MM.1S (cell line): ENCODE measurements around the gene LRMDA.

Experiments
- DNase-seq: peaks from one replicate; pipeline ENCODE4 v3.0.0-alpha.2; 2015
- H2AFZ ChIP-seq: fragments of 300-600 bp; sonication (generic); 2 replicates; pipeline ENCODE4 v1.6.0; 2016; ENCODE audit warnings: antibody characterized with exemption, low read length
- H3F3A ChIP-seq: fragments of 300-600 bp; sonication (generic); 2 replicates; pipeline ENCODE4 v1.6.1; 2016; ENCODE audit warnings: mild to moderate bottlenecking, antibody characterized with exemption, low read length, moderate library complexity, mixed read lengths; ENCODE audit not compliant: insufficient read depth
- H3K27ac ChIP-seq: fragments of 300-600 bp; sonication (generic); 2 replicates; pipeline ENCODE4 v1.5.1; 2016; ENCODE audit warnings: mild to moderate bottlenecking, low read length
- H3K27me3 ChIP-seq: fragments of 300-600 bp; sonication (generic); replicated peaks from 2 replicates; pipeline ENCODE4 v1.6.0; 2016; ENCODE audit warnings: low read length; ENCODE audit not compliant: insufficient read depth
- H3K36me3 ChIP-seq: fragments of 300-600 bp; sonication (generic); replicated peaks from 2 replicates; pipeline ENCODE4 v1.6.1; 2016; ENCODE audit warnings: mild to moderate bottlenecking, low read length, mixed read lengths; ENCODE audit not compliant: insufficient read depth
- H3K4me1 ChIP-seq: fragments of 300-600 bp; sonication (generic); 2 replicates; pipeline ENCODE4 v1.6.1; 2016; ENCODE audit warnings: low read length, mixed read lengths
- H3K4me2 ChIP-seq: fragments of 300-600 bp; sonication (generic); 2 replicates; pipeline ENCODE4 v1.6.0; 2016; ENCODE audit warnings: low read depth, low read length
- H3K4me3 ChIP-seq: fragments of 300-600 bp; sonication (generic); 2 replicates; pipeline ENCODE4 v1.5.1; 2016; ENCODE audit warnings: low read length, mixed read lengths
- H3K79me2 ChIP-seq: fragments of 300-600 bp; sonication (generic); 2 replicates; pipeline ENCODE4 v1.6.1; 2016; ENCODE audit warnings: mixed run types, low read length, mixed read lengths
- H3K9ac ChIP-seq: fragments of 300-600 bp; sonication (generic); 2 replicates; pipeline ENCODE4 v1.6.1; 2016; ENCODE audit warnings: low read length, mixed read lengths
- H3K9me2 ChIP-seq: fragments of 300-600 bp; sonication (generic); replicated peaks from 2 replicates; pipeline ENCODE4 v1.6.1; 2016; ENCODE audit warnings: mild to moderate bottlenecking, low read length, mixed read lengths; ENCODE audit not compliant: insufficient read depth
- H3K9me3 ChIP-seq: fragments of 300-600 bp; sonication (generic); replicated peaks from 2 replicates; pipeline ENCODE4 v1.6.1; 2016; ENCODE audit warnings: mild to moderate bottlenecking, low read length, mixed read lengths; ENCODE audit not compliant: insufficient read depth
- H4K20me1 ChIP-seq: fragments of 300-600 bp; sonication (generic); 2 replicates; pipeline ENCODE4 v1.6.1; 2016; ENCODE audit warnings: mild to moderate bottlenecking, low read length, moderate library complexity, mixed read lengths; ENCODE audit not compliant: insufficient read depth
- CTCF ChIP-seq: fragments of 300-600 bp; sonication (generic); IDR thresholded peaks from 2 replicates; pipeline ENCODE4 v1.5.1; 2016; ENCODE audit warnings: antibody characterized with exemption, low read length, mixed read lengths
- EZH2 ChIP-seq: fragments of 300-600 bp; sonication (generic); optimal IDR thresholded peaks from 2 replicates; pipeline ENCODE3; 2017; ENCODE audit warnings: low read depth, mild to moderate bottlenecking, antibody characterized with exemption, low read length, mixed read lengths
- EZH2phosphoT487 ChIP-seq: fragments of 300-600 bp; sonication (generic); IDR thresholded peaks from 2 replicates; pipeline ENCODE4 v1.6.1; 2018; ENCODE audit warnings: antibody characterized with exemption, low read length

Gene LRMDA

DNA sequence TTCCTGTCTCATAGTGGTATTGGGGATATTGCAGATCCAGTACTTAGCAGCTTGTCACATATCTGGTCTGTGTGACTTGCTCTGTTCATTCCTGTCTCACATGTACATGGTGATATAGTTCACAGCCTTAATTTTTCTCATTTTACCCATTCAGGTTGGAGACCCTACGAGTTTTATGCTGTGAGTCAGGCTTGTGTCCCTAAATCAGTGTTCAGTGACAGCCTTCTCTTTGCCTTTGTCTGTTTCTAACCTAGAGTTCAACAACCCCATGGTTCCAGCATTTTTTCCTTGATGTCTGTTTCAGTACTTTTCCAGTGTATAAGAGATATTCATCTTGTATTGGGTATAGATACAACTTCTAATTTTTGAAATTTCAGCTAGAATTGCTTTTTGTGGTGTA is 1016.2 kb downstream of the LRMDA start:
- H3K4me3 ChIP-seq: no peak overlapping the region
- H2AFZ ChIP-seq: no peak overlapping the region
- H3K4me1 ChIP-seq: no peaks in the 10 kb centered on the region
- no peaks in the 10 kb centered on the region for H4K20me1 ChIP-seq
- no peak overlapping the region for H3K27ac ChIP-seq
- no peaks in the 10 kb centered on the region for H3K9me3 ChIP-seq
- H3K36me3 ChIP-seq: no peaks in the 10 kb centered on the region
- no peak for DNase-seq
- TF ChIP-seq EZH2phosphoT487: no peak
- no peak for TF ChIP-seq EZH2
- TF ChIP-seq CTCF: no peak
- no peaks in the 10 kb centered on the region for H3K9me2 ChIP-seq
- no peaks in the 10 kb centered on the region for H3K27me3 ChIP-seq
- H3K9ac ChIP-seq: no peak overlapping the region
- H3F3A ChIP-seq: no peaks in the 10 kb centered on the region
- H3K4me2 ChIP-seq: no peak overlapping the region
- no peaks in the 10 kb centered on the region for H3K79me2 ChIP-seq

DNA sequence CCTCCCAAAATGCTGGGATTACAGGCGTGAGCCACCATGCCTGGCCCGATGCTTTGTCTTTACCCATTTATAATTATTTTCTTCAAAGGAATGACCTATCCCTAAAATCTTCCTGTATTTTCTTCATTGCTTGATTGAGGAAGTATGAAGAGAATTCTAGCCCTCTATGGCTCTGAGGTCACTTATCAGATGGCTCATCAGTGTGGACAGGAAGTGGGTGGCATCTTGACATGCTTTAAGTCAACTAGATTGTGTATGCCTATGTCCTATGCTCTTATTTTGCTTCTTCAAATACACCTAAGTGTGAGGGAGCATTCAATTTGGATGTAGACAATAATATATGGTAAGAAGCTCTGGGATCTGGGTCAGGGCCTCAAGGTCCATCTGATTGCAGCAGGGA is 1020.5 kb downstream of the LRMDA start:
- TF ChIP-seq CTCF: no peak
- TF ChIP-seq EZH2: no peak
- no peak for TF ChIP-seq EZH2phosphoT487
- H4K20me1 ChIP-seq: no peaks in the 10 kb centered on the region
- no peak overlapping the region for H3K27ac ChIP-seq
- H3K27me3 ChIP-seq: no peaks in the 10 kb centered on the region
- no peaks in the 10 kb centered on the region for H3K9me2 ChIP-seq
- no peaks in the 10 kb centered on the region for H3K36me3 ChIP-seq
- H3K4me1 ChIP-seq: no peaks in the 10 kb centered on the region
- H2AFZ ChIP-seq: no peak overlapping the region
- DNase-seq: no peak
- H3F3A ChIP-seq: no peaks in the 10 kb centered on the region
- no peak overlapping the region for H3K9ac ChIP-seq
- H3K4me3 ChIP-seq: no peak overlapping the region
- H3K79me2 ChIP-seq: no peaks in the 10 kb centered on the region
- no peak overlapping the region for H3K4me2 ChIP-seq
- H3K9me3 ChIP-seq: no peaks in the 10 kb centered on the region

- Histone ChIP-seq H3K27me3 (no peaks in the 10 kb centered on the region), H3K36me3 (no peaks in the 10 kb centered on the region), H3K9me3 (no peaks in the 10 kb centered on the region), H3K9ac (no peak overlapping the region), H4K20me1 (no peaks in the 10 kb centered on the region), H3K4me2 (no peak overlapping the region), H2AFZ (no peak overlapping the region), H3K4me3 (no peak overlapping the region), H3K9me2 (no peaks in the 10 kb centered on the region), H3K79me2 (no peaks in the 10 kb centered on the region), H3K27ac (no peak overlapping the region), H3F3A (no peaks in the 10 kb centered on the region), H3K4me1 (no peaks in the 10 kb centered on the region)
- no peak for DNase-seq
- TF ChIP-seq EZH2phosphoT487 (no peak), CTCF (no peak), EZH2 (no peak)
Measured at GRCh38 chr10:76453332-76453731, 1021.9 kb downstream of the LRMDA start.

GRCh38 chr10:76453997-76454396 is 1022.6 kb downstream of the LRMDA start:
- Histone ChIP-seq H2AFZ (no peak overlapping the region), H3K27ac (no peak overlapping the region), H3F3A (no peaks in the 10 kb centered on the region), H3K4me1 (no peaks in the 10 kb centered on the region), H3K4me2 (no peak overlapping the region), H3K79me2 (no peaks in the 10 kb centered on the region), H4K20me1 (no peaks in the 10 kb centered on the region), H3K4me3 (no peak overlapping the region), H3K9ac (no peak overlapping the region), H3K9me3 (no peaks in the 10 kb centered on the region), H3K9me2 (no peaks in the 10 kb centered on the region), H3K27me3 (no peaks in the 10 kb centered on the region), H3K36me3 (no peaks in the 10 kb centered on the region)
- TF ChIP-seq EZH2phosphoT487 (no peak), CTCF (no peak), EZH2 (no peak)
- DNase-seq: no peak
